Osteoblast (primary cell): ENCODE measurements around the gene EME1. TPM values are rescaled to one million over a fixed set of nuclear protein-coding genes. Genes with fewer than 3 reads are reported as not detected.

Source experiments
- DNase-seq: peaks from one replicate; pipeline ENCODE4 v3.0.0; 2011; ENCODE audit warnings: low spot score, mixed read lengths; ENCODE audit not compliant: insufficient read length; ENCODE audit errors: missing footprints
- H2AFZ ChIP-seq: 2 replicates; pipeline ENCODE4 v1.6.0; 2011; ENCODE audit warnings: mild to moderate bottlenecking, low read length
- H3K27ac ChIP-seq: 2 replicates; pipeline ENCODE4 v1.5.1; 2011; ENCODE audit warnings: mild to moderate bottlenecking, low read depth, low read length, moderate library complexity
- H3K27me3 ChIP-seq: 2 replicates; pipeline ENCODE4 v1.6.0; 2012; ENCODE audit warnings: mild to moderate bottlenecking, control low read depth, inconsistent platforms, low read length, moderate library complexity; ENCODE audit not compliant: insufficient read depth
- H3K36me3 ChIP-seq: 2 replicates; pipeline ENCODE4 v1.5.1; 2011; ENCODE audit warnings: mild to moderate bottlenecking, low read length, control low read depth, moderate library complexity; ENCODE audit not compliant: insufficient read depth
- H3K4me1 ChIP-seq: 2 replicates; pipeline ENCODE4 v1.5.1; 2011; ENCODE audit warnings: mild to moderate bottlenecking, low read length, control low read depth, moderate library complexity; ENCODE audit not compliant: insufficient read depth
- H3K4me2 ChIP-seq: 2 replicates; pipeline ENCODE4 v1.6.0; 2011; ENCODE audit warnings: mild to moderate bottlenecking, low read length; ENCODE audit not compliant: insufficient read depth
- H3K4me3 ChIP-seq: fragments of 200-600 bp; sonication (generic); 3 replicates; pipeline ENCODE4 v1.5.1; 2012; ENCODE audit warnings: mild to moderate bottlenecking, low read length, inconsistent platforms; ENCODE audit not compliant: insufficient read depth
- H3K79me2 ChIP-seq: 2 replicates; pipeline ENCODE4 v1.6.0; 2012; ENCODE audit warnings: mild to moderate bottlenecking, low read length, control low read depth, inconsistent platforms; ENCODE audit not compliant: insufficient read depth
- H3K9me3 ChIP-seq: 2 replicates; pipeline ENCODE4 v1.5.1; 2011; ENCODE audit warnings: low read depth, low read length, control low read depth
- H4K20me1 ChIP-seq: 2 replicates; pipeline ENCODE4 v1.6.0; 2012; ENCODE audit warnings: mild to moderate bottlenecking, low read length, control low read depth; ENCODE audit not compliant: insufficient read depth
- CTCF ChIP-seq: IDR thresholded peaks from 2 replicates; pipeline ENCODE4 v1.5.1; 2011; ENCODE audit warnings: mild to moderate bottlenecking, low read depth, low read length, moderate library complexity; ENCODE audit errors: extremely low read depth
- total RNA-seq: library from RNA; depleted of rRNA; stranded (reverse); fragments of >200 nt; gene quantifications from 2 replicates; pipeline ENCODE4 v1.2.3, GENCODE V29; 2012

EME1 gene
- total RNA-seq, 1 donor: 0.72 TPM

GRCh38 chr17:50358177-50358576 lies 14.9 kb upstream of the EME1 start:
- peaks cover 6% of the 10 kb centered on the region for H3K4me1 ChIP-seq
- peaks cover 4% of the 10 kb centered on the region for H3K79me2 ChIP-seq
- peak; percentile 35 for DNase-seq
- no peak overlapping the region for H3K4me3 ChIP-seq
- no peaks in the 10 kb centered on the region for H3K9me3 ChIP-seq
- no peak overlapping the region for H3K27ac ChIP-seq
- no peak overlapping the region for H3K4me2 ChIP-seq
- peaks cover 37% of the 10 kb centered on the region for H4K20me1 ChIP-seq
- peaks cover 75% of the 10 kb centered on the region for H3K36me3 ChIP-seq
- no peaks in the 10 kb centered on the region for H3K27me3 ChIP-seq
- no peak for TF ChIP-seq CTCF
- no peak overlapping the region for H2AFZ ChIP-seq

DNA sequence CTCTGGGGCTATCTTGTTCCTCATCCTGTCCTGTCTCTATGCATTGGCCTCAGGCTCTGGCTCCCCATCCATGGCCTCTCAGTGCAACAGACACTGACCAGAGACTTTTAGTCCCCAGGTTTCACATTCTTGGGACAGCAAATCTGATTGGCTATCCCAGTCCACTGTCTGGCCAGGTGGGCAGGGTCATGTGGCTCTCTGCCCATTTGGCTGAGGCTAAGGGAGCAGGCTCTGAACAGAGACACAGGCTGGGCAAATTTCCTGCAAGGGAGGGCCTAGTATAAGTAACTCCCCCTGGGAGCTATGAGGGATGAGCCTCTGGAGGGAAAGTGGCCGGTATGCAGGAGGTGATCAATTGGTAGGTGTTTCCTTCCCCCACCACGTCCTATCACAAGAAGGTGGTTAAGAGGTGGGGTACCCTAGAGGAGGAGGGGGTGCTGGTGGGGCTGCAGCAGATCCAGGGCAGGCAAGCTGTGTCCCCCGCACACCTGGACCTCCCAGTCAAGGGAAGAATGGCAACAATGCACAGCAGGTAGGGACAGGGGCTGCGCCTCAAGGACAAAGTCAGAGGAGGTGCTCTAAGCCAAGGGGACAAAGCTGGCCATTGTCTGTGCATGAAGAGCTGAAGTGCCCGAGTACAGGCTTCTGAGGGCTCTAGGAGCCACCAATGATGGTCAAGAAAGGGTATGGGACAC lies 13.9 kb upstream of the EME1 start:
- no peak for TF ChIP-seq CTCF
- H3K79me2 ChIP-seq: peaks cover 3% of the 10 kb centered on the region
- no peak overlapping the region for H3K4me3 ChIP-seq
- H3K27me3 ChIP-seq: no peaks in the 10 kb centered on the region
- H3K4me1 ChIP-seq: peaks cover 7% of the 10 kb centered on the region
- peaks cover 28% of the 10 kb centered on the region for H4K20me1 ChIP-seq
- DNase-seq: peak; percentile 63
- peaks cover 67% of the 10 kb centered on the region for H3K36me3 ChIP-seq
- no peak overlapping the region for H2AFZ ChIP-seq
- H3K9me3 ChIP-seq: no peaks in the 10 kb centered on the region
- no peak overlapping the region for H3K4me2 ChIP-seq
- no peak overlapping the region for H3K27ac ChIP-seq

DNA sequence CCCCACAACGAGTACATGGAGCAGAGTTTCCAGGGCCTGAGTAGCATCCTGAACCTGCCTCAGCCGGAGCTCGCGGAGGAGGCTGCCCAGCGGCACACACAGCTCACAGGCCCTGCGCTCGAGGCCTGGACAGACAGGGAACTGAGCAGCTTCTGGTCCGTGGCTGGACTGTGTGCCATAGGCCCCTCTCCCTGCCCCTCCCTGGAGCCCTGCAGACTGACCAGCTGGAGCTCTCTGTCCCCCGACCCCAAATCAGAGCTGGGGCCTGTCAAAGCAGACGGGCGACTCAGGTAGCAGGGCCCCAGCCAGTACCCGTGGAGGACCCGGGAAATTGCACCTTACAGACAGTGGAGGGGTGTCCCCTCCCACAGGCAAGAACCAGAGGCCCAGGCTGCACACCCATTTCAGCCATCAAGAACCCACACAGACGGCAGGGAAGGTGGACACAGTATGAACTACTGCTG lies 13.0 kb upstream of the EME1 start:
- H3K27ac ChIP-seq: no peak overlapping the region
- H2AFZ ChIP-seq: no peak overlapping the region
- H3K9me3 ChIP-seq: no peaks in the 10 kb centered on the region
- H3K4me2 ChIP-seq: no peak overlapping the region
- H3K79me2 ChIP-seq: no peaks in the 10 kb centered on the region
- H3K36me3 ChIP-seq: peaks cover 58% of the 10 kb centered on the region
- no peaks in the 10 kb centered on the region for H3K27me3 ChIP-seq
- peaks cover 13% of the 10 kb centered on the region for H3K4me1 ChIP-seq
- no peak overlapping the region for H3K4me3 ChIP-seq
- TF ChIP-seq CTCF: no peak
- DNase-seq: peak; percentile 75
- peaks cover 24% of the 10 kb centered on the region for H4K20me1 ChIP-seq

DNA sequence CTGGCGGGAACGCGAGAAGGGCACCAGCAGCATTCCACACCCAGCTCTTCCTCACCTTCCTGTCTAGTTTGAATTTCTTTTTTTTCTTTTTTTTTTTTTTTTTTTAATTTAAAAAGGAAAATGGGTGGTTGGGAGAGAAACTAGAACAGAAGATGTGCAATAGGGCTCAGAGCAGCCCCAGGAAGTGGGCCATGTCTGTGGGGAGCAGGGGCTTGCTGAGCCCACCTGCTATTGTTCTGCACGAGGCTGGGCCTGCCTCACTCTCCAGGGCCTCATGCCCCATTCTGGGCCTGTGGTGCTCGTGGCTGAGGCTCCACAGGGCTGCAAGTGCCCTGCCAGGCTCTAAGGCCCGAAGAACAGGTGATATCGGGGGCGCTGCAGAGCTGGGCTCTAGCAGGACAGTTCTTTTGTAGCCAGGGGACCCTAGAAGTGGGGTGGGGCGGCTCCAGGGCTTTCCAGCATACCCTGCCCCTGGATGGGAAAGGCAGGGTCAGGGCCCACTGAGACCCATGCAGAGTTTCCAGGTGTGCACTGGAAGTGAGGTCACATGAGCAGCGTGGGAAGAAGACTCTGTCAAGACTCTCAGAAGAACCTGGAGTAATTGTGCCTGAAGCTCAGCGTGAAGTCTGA lies 12.4 kb upstream of the EME1 start:
- DNase-seq: peak; percentile 41
- Histone ChIP-seq H3K79me2 (no peaks in the 10 kb centered on the region), H3K4me3 (no peak overlapping the region), H3K9me3 (no peaks in the 10 kb centered on the region), H3K27ac (no peak overlapping the region), H3K4me1 (peaks cover 13% of the 10 kb centered on the region), H4K20me1 (peaks cover 28% of the 10 kb centered on the region), H2AFZ (no peak overlapping the region), H3K4me2 (no peak overlapping the region), H3K27me3 (no peaks in the 10 kb centered on the region), H3K36me3 (peaks cover 54% of the 10 kb centered on the region)
- no peak for TF ChIP-seq CTCF
